Breast epithelium (tissue), 4 donors: ENCODE data around the gene CYFIP1. TPM values are rescaled to one million over a fixed set of nuclear protein-coding genes. Genes with fewer than 3 reads are reported as not detected.

Experiments
- DNase-seq, 2 donors: peaks; one replicate each; pipeline ENCODE4 v3.0.0-alpha.2; 2019; ENCODE audit warnings: low spot score in 2 of 2
- H3K27ac ChIP-seq, 2 donors: fragments of 200-600 bp; sonication (generic) in 1 of 2; one replicate each; pipeline ENCODE4 v1.5.1; 2016 to 2019; ENCODE audit warnings: mild to moderate bottlenecking in 1 of 2
- H3K27me3 ChIP-seq, 2 donors: fragments of 200-600 bp; sonication (generic) in 1 of 2; one replicate each; pipeline versions ENCODE4 v1.5.1 to v1.6.0; 2017 to 2019; ENCODE audit warnings: control low read depth in 1 of 2, mild to moderate bottlenecking in 1 of 2
- H3K36me3 ChIP-seq: fragments of 200-600 bp; one replicate; pipeline ENCODE4 v1.5.1; 2019
- H3K4me1 ChIP-seq, 2 donors: fragments of 200-600 bp; sonication (generic); one replicate each; pipeline ENCODE4 v1.5.1; 2016 to 2019; ENCODE audit warnings: control low read depth in 1 of 2
- H3K4me3 ChIP-seq, 3 donors: fragments of 200-600 bp; sonication (generic); 1 replicate in 2 of 3; 2 replicates in 1 of 3; pipeline ENCODE4 v1.5.1; 2016 to 2019; ENCODE audit warnings: mild to moderate bottlenecking in 3 of 3, moderate library complexity in 2 of 3
- H3K9me3 ChIP-seq, 2 donors: fragments of 200-600 bp; sonication (generic) in 1 of 2; one replicate each; pipeline ENCODE4 v1.5.1; 2016 to 2019; ENCODE audit warnings: control low read depth in 1 of 2
- POLR2A ChIP-seq: fragments of 450-650 bp; IDR thresholded peaks from one replicate; pipeline ENCODE4 v1.6.1; 2016; ENCODE audit warnings: antibody characterized with exemption, mild to moderate bottlenecking, moderate library complexity
- POLR2AphosphoS5 ChIP-seq, 3 donors: sonication (generic); formaldehyde crosslinking; IDR thresholded peaks; one replicate each; pipeline ENCODE4 v1.6.1; 2017; ENCODE audit warnings: antibody characterized with exemption in 3 of 3
- intact Hi-C: fragments of 100-400 bp; cut with DNase I; formaldehyde crosslinking; loops from one replicate; pipeline ENCODE4 v1.15.1; 2023; ENCODE audit warnings: low total_unique reads
- total RNA-seq, 3 donors: library from RNA; depleted of rRNA; stranded (reverse); fragments of >200 nt; gene quantifications; one replicate each; pipeline ENCODE4 v1.1.0, GENCODE V29; 2016
- TF ChIP-seq, protein P1 (sequence below), 3 donors: fragments of 450-650 bp; IDR thresholded peaks; one replicate each; pipeline ENCODE4 v1.5.1; 2016 to 2017; ENCODE audit warnings: antibody characterized with exemption in 3 of 3, mild to moderate bottlenecking in 3 of 3, moderate library complexity in 3 of 3

CYFIP1 gene
- total RNA-seq, 3 donors from 2014 or later: 97.9 to 128 (median 124) TPM

- Histone ChIP-seq H3K36me3 (peaks cover 5% of the 10 kb centered on the region), H3K27me3 (no peaks in the 10 kb centered on the region), H3K4me1 (no peaks in the 10 kb centered on the region), H3K4me3 (no peak overlapping the region), H3K27ac (no peak overlapping the region), H3K9me3 (no peaks in the 10 kb centered on the region)
- no peak for TF ChIP-seq POLR2A
- TF ChIP-seq, protein P1, sequence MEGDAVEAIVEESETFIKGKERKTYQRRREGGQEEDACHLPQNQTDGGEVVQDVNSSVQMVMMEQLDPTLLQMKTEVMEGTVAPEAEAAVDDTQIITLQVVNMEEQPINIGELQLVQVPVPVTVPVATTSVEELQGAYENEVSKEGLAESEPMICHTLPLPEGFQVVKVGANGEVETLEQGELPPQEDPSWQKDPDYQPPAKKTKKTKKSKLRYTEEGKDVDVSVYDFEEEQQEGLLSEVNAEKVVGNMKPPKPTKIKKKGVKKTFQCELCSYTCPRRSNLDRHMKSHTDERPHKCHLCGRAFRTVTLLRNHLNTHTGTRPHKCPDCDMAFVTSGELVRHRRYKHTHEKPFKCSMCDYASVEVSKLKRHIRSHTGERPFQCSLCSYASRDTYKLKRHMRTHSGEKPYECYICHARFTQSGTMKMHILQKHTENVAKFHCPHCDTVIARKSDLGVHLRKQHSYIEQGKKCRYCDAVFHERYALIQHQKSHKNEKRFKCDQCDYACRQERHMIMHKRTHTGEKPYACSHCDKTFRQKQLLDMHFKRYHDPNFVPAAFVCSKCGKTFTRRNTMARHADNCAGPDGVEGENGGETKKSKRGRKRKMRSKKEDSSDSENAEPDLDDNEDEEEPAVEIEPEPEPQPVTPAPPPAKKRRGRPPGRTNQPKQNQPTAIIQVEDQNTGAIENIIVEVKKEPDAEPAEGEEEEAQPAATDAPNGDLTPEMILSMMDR (IDR thresholded peaks at IDR 0.05): no peak
- no peak for TF ChIP-seq POLR2AphosphoS5 (IDR thresholded peaks at IDR 0.05)
- intact Hi-C loops: no loop called here
- DNase-seq: no peak
Observed at GRCh38 chr15:22871481-22872086, 108.6 kb downstream of the CYFIP1 start.

GRCh38 chr15:22870865-22871264 lies 109.3 kb downstream of the CYFIP1 start:
- H3K4me1 ChIP-seq: no peaks in the 10 kb centered on the region
- no peak overlapping the region for H3K4me3 ChIP-seq
- no peak for DNase-seq
- TF ChIP-seq, protein P1 (IDR thresholded peaks at IDR 0.05): no peak
- no peak for TF ChIP-seq POLR2A
- TF ChIP-seq POLR2AphosphoS5 (IDR thresholded peaks at IDR 0.05): no peak
- H3K27ac ChIP-seq: no peak overlapping the region
- H3K9me3 ChIP-seq: no peaks in the 10 kb centered on the region
- no peaks in the 10 kb centered on the region for H3K27me3 ChIP-seq
- intact Hi-C loops: no loop called here
- peaks cover 5% of the 10 kb centered on the region for H3K36me3 ChIP-seq

GRCh38 chr15:22869856-22870255 lies 110.3 kb downstream of the CYFIP1 start:
- TF ChIP-seq POLR2A (no peak), POLR2AphosphoS5 (IDR thresholded peaks at IDR 0.05) (no peak)
- TF ChIP-seq, protein P1 (IDR thresholded peaks at IDR 0.05): no peak
- intact Hi-C loops: no loop called here
- Histone ChIP-seq H3K9me3 (no peaks in the 10 kb centered on the region), H3K36me3 (peaks cover 5% of the 10 kb centered on the region), H3K27me3 (no peaks in the 10 kb centered on the region), H3K27ac (no peak overlapping the region), H3K4me3 (no peak overlapping the region), H3K4me1 (no peaks in the 10 kb centered on the region)
- DNase-seq: no peak

GRCh38 chr15:22868928-22869327 lies 111.2 kb downstream of the CYFIP1 start:
- no peak for DNase-seq
- Histone ChIP-seq H3K9me3 (no peaks in the 10 kb centered on the region), H3K36me3 (peaks cover 5% of the 10 kb centered on the region), H3K27ac (no peak overlapping the region), H3K4me1 (no peaks in the 10 kb centered on the region), H3K27me3 (no peaks in the 10 kb centered on the region), H3K4me3 (no peak overlapping the region)
- intact Hi-C loops: no loop called here
- TF ChIP-seq POLR2A (no peak), POLR2AphosphoS5 (IDR thresholded peaks at IDR 0.05) (no peak)

DNA sequence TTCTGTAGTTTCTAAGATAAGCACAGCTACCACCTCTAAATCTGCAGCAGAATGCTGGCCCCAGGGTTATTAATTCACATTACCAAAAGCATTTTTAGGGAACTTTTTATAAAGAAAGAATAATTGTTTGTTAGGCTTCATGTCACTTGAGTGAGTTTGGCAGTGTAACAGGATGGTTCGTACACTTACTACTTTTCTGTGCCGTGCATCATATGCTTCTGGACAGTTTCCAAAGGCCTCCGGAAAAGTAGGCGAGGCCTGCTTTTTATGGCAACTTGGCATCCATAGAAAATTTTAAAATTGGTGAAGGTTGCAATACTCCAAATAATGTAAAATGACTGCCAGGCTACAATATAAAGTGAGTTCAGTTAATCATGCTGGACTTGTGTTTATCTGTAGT lies 111.7 kb downstream of the CYFIP1 start:
- intact Hi-C loops: no loop called here
- H3K27ac ChIP-seq: no peak overlapping the region
- no peaks in the 10 kb centered on the region for H3K27me3 ChIP-seq
- no peaks in the 10 kb centered on the region for H3K9me3 ChIP-seq
- H3K4me3 ChIP-seq: no peak overlapping the region
- no peak for DNase-seq
- H3K36me3 ChIP-seq: peaks cover 5% of the 10 kb centered on the region
- no peak for TF ChIP-seq POLR2AphosphoS5 (IDR thresholded peaks at IDR 0.05)
- H3K4me1 ChIP-seq: no peaks in the 10 kb centered on the region

- Histone ChIP-seq H3K36me3 (peaks cover 5% of the 10 kb centered on the region), H3K4me3 (no peak overlapping the region), H3K27ac (no peak overlapping the region), H3K9me3 (no peaks in the 10 kb centered on the region), H3K4me1 (no peaks in the 10 kb centered on the region), H3K27me3 (no peaks in the 10 kb centered on the region)
- TF ChIP-seq POLR2A: no peak
- TF ChIP-seq, protein P1 (IDR thresholded peaks at IDR 0.05): no peak
- no peak for TF ChIP-seq POLR2AphosphoS5 (IDR thresholded peaks at IDR 0.05)
- intact Hi-C loops: no loop called here
- no peak for DNase-seq
Observed at GRCh38 chr15:22867886-22868285, 112.3 kb downstream of the CYFIP1 start.
